Left ventricle myocardium inferior (tissue), 1 donor: ENCODE measurements around the gene CRELD1. TPM values are rescaled to one million over a fixed set of nuclear protein-coding genes. Genes with fewer than 3 reads are reported as not detected.
A peak's percentile ranks its signal among the peaks of the same experiment; 100 is the strongest.

Experiments used
- DNase-seq: peaks from one replicate; pipeline ENCODE4 v3.0.0-alpha.2; 2020
- H3K27ac ChIP-seq: fragments of 200-600 bp; replicated peaks from 2 replicates; pipeline ENCODE4 v1.8.0; 2021
- H3K27me3 ChIP-seq: fragments of 200-600 bp; 2 replicates; pipeline ENCODE4 v1.8.0; 2021; ENCODE audit warnings: low read depth
- H3K36me3 ChIP-seq: fragments of 200-600 bp; 2 replicates; pipeline ENCODE4 v1.8.0; 2021
- H3K4me1 ChIP-seq: fragments of 200-600 bp; 2 replicates; pipeline ENCODE4 v1.8.0; 2021
- H3K4me3 ChIP-seq: fragments of 200-600 bp; 2 replicates; pipeline ENCODE4 v1.8.0; 2021; ENCODE audit warnings: mild to moderate bottlenecking, moderate library complexity
- H3K9me3 ChIP-seq: fragments of 200-600 bp; replicated peaks from 2 replicates; pipeline ENCODE4 v1.8.0; 2021
- intact Hi-C: fragments of 100-400 bp; cut with micrococcal nuclease; formaldehyde crosslinking; loops from one replicate; pipeline ENCODE4 v1.11.0; 2022
- total RNA-seq: library from RNA; stranded (reverse); fragmentation: NEBNext Ultra II Directional; extraction: Animal tissue kit (Norgen Biotek cat#: 25700); gene quantifications from one replicate; pipeline ENCODE4 v1.2.1, GENCODE V29; 2021
- TF ChIP-seq, protein P1 (sequence below): fragments of 200-600 bp; IDR thresholded peaks from 2 replicates; pipeline ENCODE4 v1.8.0; 2021; ENCODE audit warnings: antibody characterized with exemption, mild to moderate bottlenecking, borderline replicate concordance
- donor health status: DM: no; HTN: yes; CAD: no; lungs with severe emphysema.

CRELD1 gene
- total RNA-seq, 1 donor from 2014 or later, result 72.3 TPM

DNA sequence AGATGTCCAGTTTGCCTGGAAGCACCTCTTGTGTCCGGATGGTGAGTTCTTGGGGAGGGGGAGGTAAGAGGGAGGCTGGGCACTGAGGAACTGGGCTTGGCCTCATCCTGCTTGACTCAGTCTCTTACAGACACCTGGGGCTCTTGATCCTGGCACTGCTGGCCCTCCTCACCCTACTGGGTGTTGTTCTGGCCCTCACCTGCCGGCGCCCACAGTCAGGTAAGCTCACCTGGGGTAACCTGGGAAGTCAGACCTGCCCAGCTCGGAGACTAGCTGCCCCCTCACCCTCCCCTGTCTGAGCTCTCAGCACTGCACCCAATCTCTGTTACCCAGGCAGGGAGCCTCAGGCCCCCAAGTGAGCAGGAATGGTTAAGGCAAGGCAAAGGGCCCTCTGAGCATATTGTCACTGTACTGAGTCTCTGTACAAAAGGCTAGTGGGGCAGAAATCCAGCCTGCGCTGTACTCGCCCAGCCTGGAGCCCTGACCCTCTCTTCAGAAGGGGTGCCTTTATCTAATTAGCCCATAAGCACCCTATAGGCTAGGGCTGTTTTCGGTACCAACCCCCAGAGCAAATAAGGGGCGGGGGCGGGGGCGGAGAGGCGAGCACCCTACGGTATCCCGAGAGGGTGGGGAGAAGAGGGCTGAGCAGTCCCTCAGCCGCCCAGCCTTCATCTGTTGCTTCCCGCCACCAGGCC, 18.9 kb upstream of the CRELD1 start:
- peaks cover 47% of the 10 kb centered on the region for H3K4me1 ChIP-seq
- TF ChIP-seq, protein P1, sequence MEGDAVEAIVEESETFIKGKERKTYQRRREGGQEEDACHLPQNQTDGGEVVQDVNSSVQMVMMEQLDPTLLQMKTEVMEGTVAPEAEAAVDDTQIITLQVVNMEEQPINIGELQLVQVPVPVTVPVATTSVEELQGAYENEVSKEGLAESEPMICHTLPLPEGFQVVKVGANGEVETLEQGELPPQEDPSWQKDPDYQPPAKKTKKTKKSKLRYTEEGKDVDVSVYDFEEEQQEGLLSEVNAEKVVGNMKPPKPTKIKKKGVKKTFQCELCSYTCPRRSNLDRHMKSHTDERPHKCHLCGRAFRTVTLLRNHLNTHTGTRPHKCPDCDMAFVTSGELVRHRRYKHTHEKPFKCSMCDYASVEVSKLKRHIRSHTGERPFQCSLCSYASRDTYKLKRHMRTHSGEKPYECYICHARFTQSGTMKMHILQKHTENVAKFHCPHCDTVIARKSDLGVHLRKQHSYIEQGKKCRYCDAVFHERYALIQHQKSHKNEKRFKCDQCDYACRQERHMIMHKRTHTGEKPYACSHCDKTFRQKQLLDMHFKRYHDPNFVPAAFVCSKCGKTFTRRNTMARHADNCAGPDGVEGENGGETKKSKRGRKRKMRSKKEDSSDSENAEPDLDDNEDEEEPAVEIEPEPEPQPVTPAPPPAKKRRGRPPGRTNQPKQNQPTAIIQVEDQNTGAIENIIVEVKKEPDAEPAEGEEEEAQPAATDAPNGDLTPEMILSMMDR, result no peak
- H3K9me3 ChIP-seq, result no peaks in the 10 kb centered on the region
- no peaks in the 10 kb centered on the region for H3K27me3 ChIP-seq
- H3K4me3 ChIP-seq, result peak overlapping the region; percentile 74
- intact Hi-C loops, result no loop called here
- H3K36me3 ChIP-seq, result peaks cover 4% of the 10 kb centered on the region
- H3K27ac ChIP-seq, result peak overlapping the region; percentile 96
- no peak for DNase-seq

DNA sequence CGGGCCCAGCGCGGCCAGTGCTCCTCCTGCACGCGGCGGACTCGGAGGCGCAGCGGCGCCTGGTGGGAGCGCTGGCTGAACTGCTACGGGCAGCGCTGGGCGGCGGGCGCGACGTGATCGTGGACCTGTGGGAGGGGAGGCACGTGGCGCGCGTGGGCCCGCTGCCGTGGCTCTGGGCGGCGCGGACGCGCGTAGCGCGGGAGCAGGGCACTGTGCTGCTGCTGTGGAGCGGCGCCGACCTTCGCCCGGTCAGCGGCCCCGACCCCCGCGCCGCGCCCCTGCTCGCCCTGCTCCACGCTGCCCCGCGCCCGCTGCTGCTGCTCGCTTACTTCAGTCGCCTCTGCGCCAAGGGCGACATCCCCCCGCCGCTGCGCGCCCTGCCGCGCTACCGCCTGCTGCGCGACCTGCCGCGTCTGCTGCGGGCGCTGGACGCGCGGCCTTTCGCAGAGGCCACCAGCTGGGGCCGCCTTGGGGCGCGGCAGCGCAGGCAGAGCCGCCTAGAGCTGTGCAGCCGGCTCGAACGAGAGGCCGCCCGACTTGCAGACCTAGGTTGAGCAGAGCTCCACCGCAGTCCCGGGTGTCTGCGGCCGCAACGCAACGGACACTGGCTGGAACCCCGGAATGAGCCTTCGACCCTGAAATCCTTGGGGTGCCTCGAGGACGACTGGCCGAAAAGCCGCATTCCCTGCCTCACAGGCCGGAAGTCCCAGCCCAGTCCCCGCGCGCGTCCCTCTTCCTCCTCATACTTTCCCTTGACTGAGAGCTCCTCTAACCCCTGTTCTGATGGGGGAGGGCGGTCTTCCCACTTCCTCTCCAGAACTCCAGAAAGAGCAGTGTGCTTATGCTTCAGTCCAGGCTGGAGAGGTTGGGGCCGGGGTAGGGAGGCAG, 18.1 kb upstream of the CRELD1 start:
- DNase-seq, result peak; percentile 79
- Histone ChIP-seq H3K27me3 (no peaks in the 10 kb centered on the region), H3K36me3 (peaks cover 12% of the 10 kb centered on the region), H3K4me1 (peaks cover 47% of the 10 kb centered on the region), H3K4me3 (peak overlapping the region; percentile 74), H3K27ac (peak overlapping the region; percentile 96), H3K9me3 (no peaks in the 10 kb centered on the region)
- intact Hi-C loops, result no loop called here
- TF ChIP-seq, protein P1, result peak; percentile 61

DNA sequence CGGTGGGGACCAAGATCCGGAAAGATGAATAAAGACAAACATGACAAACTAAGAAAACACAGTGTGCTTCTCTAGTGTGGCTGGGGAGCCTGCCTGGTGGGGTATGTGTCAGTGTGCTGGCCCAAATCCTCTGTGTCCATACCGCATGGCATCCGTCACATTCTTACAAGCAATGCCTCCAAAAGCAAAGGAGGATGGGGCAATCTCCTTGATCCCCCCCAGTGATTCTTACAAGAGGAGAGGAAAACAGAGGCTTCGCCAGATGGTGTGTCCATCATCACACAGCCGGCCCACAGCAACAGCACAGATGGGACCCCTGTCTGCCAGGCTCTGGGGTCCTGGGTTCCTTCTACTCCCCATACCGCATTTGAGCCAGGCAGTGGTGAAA, 17.3 kb upstream of the CRELD1 start:
- no peaks in the 10 kb centered on the region for H3K27me3 ChIP-seq
- H3K36me3 ChIP-seq, result peaks cover 20% of the 10 kb centered on the region
- TF ChIP-seq, protein P1, result no peak
- H3K9me3 ChIP-seq, result no peaks in the 10 kb centered on the region
- H3K4me1 ChIP-seq, result peaks cover 47% of the 10 kb centered on the region
- peak overlapping the region; percentile 96 for H3K27ac ChIP-seq
- intact Hi-C loops, result no loop called here
- no peak for DNase-seq
- H3K4me3 ChIP-seq, result peak overlapping the region; percentile 74

DNA sequence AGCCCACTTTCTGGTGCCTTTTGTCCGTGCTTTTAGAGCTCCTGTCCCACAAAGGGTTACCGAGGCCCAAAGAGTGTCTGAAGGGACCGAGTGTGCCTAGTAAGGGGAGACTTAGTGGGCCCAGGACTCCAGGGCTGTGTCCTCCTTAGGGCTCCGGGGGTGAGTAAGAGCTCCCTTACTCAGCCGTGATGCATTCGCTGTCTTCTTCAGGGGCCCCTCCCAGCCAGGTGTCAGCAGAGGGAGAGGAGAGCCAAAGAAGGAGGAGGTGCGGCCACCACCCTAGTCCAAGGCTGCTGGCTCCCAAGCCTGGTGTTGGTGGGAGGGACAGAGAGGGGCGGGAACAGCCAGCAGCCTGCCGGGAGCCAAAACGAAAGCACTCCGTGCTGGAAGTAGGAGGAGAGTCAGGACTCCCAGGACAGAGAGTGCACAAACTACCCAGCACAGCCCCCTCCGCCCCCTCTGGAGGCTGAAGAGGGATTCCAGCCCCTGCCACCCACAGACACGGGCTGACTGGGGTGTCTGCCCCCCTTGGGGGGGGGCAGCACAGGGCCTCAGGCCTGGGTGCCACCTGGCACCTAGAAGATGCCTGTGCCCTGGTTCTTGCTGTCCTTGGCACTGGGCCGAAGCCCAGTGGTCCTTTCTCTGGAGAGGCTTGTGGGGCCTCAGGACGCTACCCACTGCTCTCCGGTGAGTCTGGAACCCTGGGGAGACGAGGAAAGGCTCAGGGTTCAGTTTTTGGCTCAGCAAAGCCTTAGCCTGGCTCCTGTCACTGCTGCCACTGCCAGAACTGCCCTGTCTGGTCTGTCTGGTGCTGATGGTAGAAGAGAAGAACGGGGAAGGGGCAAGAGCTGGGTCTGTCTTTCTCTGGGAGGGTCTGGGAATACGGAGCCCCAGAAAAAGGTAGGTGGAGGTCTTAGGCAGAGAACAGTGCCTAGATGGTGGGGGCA, 16.6 kb upstream of the CRELD1 start, which contains the start of gene IL17RC:
IL17RC (plus strand) TSS at position 365 of the 947 bp plus-strand sequence; CDS start at position 583, 218 bp downstream.
- H3K36me3 ChIP-seq, result peaks cover 22% of the 10 kb centered on the region
- TF ChIP-seq, protein P1, result no peak
- H3K27ac ChIP-seq, result peak within 1 kb of the TSS; percentile 96
- H3K9me3 ChIP-seq, result no peaks in the 10 kb centered on the region
- peak; percentile 87 for DNase-seq
- peaks cover 47% of the 10 kb centered on the region for H3K4me1 ChIP-seq
- peak within 1 kb of the TSS; percentile 74 for H3K4me3 ChIP-seq
- no peaks in the 10 kb centered on the region for H3K27me3 ChIP-seq
- intact Hi-C loops, result no loop called here

DNA sequence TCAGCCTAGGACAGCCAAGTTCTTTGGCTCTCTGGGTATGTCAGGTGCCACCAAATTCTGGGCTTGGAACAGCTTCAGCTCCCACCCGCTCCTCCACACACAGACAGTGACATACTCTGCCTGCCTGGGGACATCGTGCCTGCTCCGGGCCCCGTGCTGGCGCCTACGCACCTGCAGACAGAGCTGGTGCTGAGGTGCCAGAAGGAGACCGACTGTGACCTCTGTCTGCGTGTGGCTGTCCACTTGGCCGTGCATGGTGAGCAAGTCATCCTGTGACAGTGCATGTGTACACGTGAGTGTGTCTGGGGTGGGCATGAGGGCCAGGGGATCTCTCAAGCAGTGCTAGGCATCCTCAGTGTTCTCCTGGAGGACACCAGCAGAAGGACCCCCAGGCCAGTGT, 15.8 kb upstream of the CRELD1 start:
- H3K4me1 ChIP-seq, result peaks cover 47% of the 10 kb centered on the region
- H3K27ac ChIP-seq, result peak overlapping the region; percentile 96
- no peaks in the 10 kb centered on the region for H3K27me3 ChIP-seq
- H3K9me3 ChIP-seq, result no peaks in the 10 kb centered on the region
- intact Hi-C loops, result no loop called here
- peak overlapping the region; percentile 74 for H3K4me3 ChIP-seq
- TF ChIP-seq, protein P1, result no peak
- H3K36me3 ChIP-seq, result peaks cover 23% of the 10 kb centered on the region
- DNase-seq, result no peak
